Measurements from ENCODE around the gene ARRDC5. TPM values are rescaled to one million over a fixed set of nuclear protein-coding genes. Genes with fewer than 3 reads are reported as not detected.

The ARRDC5 gene
- total RNA-seq, 1 experiment from 2014 or later = not detected

DNA sequence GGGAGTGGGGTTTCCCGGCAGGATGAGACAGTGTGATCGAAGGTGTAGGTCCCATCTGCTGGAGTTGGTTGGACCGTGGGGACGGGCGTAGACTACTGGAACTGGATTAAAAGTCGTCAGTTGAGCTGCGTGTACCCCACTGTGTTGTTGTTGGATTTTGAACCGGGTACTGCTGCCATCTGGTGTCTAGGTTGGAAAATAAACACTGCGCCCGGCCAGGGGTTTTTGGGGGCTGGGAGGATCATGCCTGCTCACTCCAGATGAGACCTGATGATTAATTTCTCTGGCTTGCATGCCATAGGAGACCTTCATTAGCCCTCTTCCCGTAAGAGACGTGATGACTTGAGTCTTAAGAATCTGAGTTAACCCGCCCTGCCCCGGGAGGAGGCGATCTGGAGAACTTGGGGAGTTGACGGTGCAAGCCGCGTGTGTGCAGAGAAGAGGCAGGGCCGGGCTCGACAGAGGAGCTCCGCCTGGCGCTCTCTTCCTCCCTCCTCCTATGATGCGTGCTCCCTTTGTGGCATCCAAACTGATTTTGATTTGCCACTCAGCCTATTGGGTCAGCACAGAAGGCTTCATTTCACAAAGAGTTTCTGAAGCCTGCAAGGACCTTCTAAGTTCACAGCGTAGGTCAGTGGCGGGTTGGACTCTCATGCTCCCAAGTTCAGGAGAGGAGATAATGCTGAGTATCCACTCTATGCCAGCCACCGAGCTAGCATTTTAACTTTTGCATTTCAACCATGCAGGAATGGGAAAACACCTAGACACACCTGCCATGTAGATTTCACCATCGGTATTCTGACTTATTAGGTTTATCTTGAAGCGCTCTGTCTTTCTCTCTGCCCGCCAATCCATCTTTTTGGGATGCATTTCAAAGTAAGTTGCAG lies 9.3 kb upstream of the ARRDC5 start:
- Histone ChIP-seq H3K9me2 (ENCODE audit: insufficient read depth) (no peaks in the 10 kb centered on the region), H3K4me1 (replicated peaks; ENCODE audit: insufficient read depth) (peaks cover 49% of the 10 kb centered on the region), H3K27ac (peak overlapping the region; percentile 84), H3K79me2 (ENCODE audit: low read depth) (peaks cover 52% of the 10 kb centered on the region), H3K36me3 (ENCODE audit: low read depth) (0 out of 2 replicates have a peak, but pooled peaks cover 3% of the 10 kb centered on the region), H3K27me3 (ENCODE audit: insufficient read depth, low read depth) (no peaks in the 10 kb centered on the region), H4K20me1 (ENCODE audit: insufficient read depth) (no peaks in the 10 kb centered on the region), H3F3A (ENCODE audit: insufficient read depth, low read depth) (peaks cover 47% of the 10 kb centered on the region), H2AFZ (peak overlapping the region; percentile 66; the same call in 1 of the 2 replicates), H3K4me3 (peak overlapping the region; percentile 55; the same call in 1 of the 2 replicates), H3K9me3 (ENCODE audit: insufficient read depth, low read depth) (no peaks in the 10 kb centered on the region), H3K4me2 (peak overlapping the region; percentile 89)
- ChIA-PET CTCF (interaction anchor here (0.5 to 2.0 kb wide), 11 partner anchors 16 to 130 kb away, joined by 3 to 27 read pairs (median 6); partner anchors contain the start of gene PLIN3), POLR2A (ENCODE audit: unreplicated experiment) (no interaction called here)
- TF ChIP-seq EZH2 (IDR thresholded peaks at IDR 0.05; ENCODE audit: low read depth) (no peak), CTCF (conservative IDR thresholded peaks at IDR 0.05) (peak; percentile 70)
- intact Hi-C loops (cut with micrococcal nuclease; ENCODE audit: unreplicated experiment) = loop anchor here (1.0 to 10.0 kb wide), 5 partner anchors 40 to 197 kb away; no protein-coding TSS in a partner anchor
- DNase-seq = peak; percentile 90 to 97
- no TSS peak for BruUV-seq (replicated peaks)

- Histone ChIP-seq H4K20me1 (ENCODE audit: insufficient read depth) (no peaks in the 10 kb centered on the region), H3K79me2 (ENCODE audit: low read depth) (peaks cover 45% of the 10 kb centered on the region), H3K9me3 (ENCODE audit: insufficient read depth, low read depth) (no peaks in the 10 kb centered on the region), H3K4me3 (peak overlapping the region; percentile 55; the same call in 1 of the 2 replicates), H3K27me3 (ENCODE audit: insufficient read depth, low read depth) (no peaks in the 10 kb centered on the region), H2AFZ (peak overlapping the region; percentile 66; the same call in 1 of the 2 replicates), H3K4me1 (replicated peaks; ENCODE audit: insufficient read depth) (peaks cover 49% of the 10 kb centered on the region), H3K4me2 (peak overlapping the region; percentile 89), H3K36me3 (ENCODE audit: low read depth) (0 out of 2 replicates have a peak, but pooled peaks cover 3% of the 10 kb centered on the region), H3F3A (ENCODE audit: insufficient read depth, low read depth) (peaks cover 47% of the 10 kb centered on the region), H3K9me2 (ENCODE audit: insufficient read depth) (no peaks in the 10 kb centered on the region), H3K27ac (peak overlapping the region; percentile 84)
- CTCF ChIA-PET = interaction anchor here (0.7 to 2.0 kb wide), 5 partner anchors 39 to 102 kb away, joined by 3 to 27 read pairs (median 9); no protein-coding TSS in a partner anchor
- POLR2A ChIA-PET (ENCODE audit: unreplicated experiment) = interaction anchor here (0.5 to 0.6 kb wide), 2 partner anchors 47 to 77 kb away, joined by 5 read pairs; no protein-coding TSS in a partner anchor
- TF ChIP-seq EZH2 (IDR thresholded peaks at IDR 0.05; ENCODE audit: low read depth) (no peak), CTCF (conservative IDR thresholded peaks at IDR 0.05) (no peak)
- intact Hi-C loops (cut with micrococcal nuclease; ENCODE audit: unreplicated experiment) = loop anchor here (1.0 to 10.0 kb wide), 4 partner anchors 39 to 197 kb away; no protein-coding TSS in a partner anchor
- BruUV-seq (replicated peaks) = TSS peak; percentile 35
- no peak for DNase-seq
These were observed 8.6 kb upstream of the ARRDC5 start for GRCh38 chr19:4911314-4911713.

DNA sequence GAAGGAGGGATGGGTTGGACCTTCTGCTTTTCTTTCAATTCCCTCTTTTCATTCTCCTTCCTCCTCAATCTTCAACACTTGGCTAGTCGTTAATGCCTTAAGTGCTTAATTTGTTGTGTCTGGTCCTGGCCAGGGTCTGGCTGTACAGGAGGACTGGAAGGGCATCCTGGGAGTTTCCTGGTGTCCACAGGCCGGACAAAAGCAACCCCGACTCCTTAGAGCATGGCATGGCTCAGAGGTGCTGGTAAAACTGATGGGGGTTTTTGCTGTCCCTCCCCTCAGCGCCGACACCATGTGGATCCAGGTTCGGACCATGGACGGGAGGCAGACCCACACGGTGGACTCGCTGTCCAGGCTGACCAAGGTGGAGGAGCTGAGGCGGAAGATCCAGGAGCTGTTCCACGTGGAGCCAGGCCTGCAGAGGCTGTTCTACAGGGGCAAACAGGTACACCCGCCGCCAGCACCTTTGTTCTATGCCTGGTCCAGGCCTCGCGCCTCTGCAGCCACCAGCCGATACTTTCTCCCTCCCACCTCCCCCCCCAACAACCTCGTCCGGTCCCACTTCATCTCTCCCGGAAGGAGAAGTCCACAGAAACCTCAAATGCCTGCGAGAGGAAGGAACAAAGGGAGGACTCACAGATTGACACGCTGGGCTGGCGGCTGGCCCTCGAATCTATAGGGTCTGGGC lies 8.0 kb upstream of the ARRDC5 start:
- POLR2A ChIA-PET (ENCODE audit: unreplicated experiment) = interaction anchor here (0.5 to 0.6 kb wide), 2 partner anchors 48 to 78 kb away, joined by 5 read pairs; no protein-coding TSS in a partner anchor
- H2AFZ ChIP-seq = peak overlapping the region; percentile 66
- CTCF ChIA-PET = interaction anchor here (0.7 to 2.0 kb wide), 4 partner anchors 38 to 101 kb away, joined by 3 to 27 read pairs (median 12); no protein-coding TSS in a partner anchor
- no peaks in the 10 kb centered on the region for H3K27me3 ChIP-seq (ENCODE audit: insufficient read depth, low read depth)
- H3K4me1 ChIP-seq (replicated peaks; ENCODE audit: insufficient read depth) = peaks cover 45% of the 10 kb centered on the region
- 0 out of 2 replicates have a peak, but pooled peaks cover 3% of the 10 kb centered on the region for H3K36me3 ChIP-seq (ENCODE audit: low read depth)
- H4K20me1 ChIP-seq (ENCODE audit: insufficient read depth) = no peaks in the 10 kb centered on the region
- H3K79me2 ChIP-seq (ENCODE audit: low read depth) = peaks cover 39% of the 10 kb centered on the region
- no peaks in the 10 kb centered on the region for H3K9me2 ChIP-seq (ENCODE audit: insufficient read depth)
- H3K27ac ChIP-seq = peak overlapping the region; percentile 84
- no peak for TF ChIP-seq CTCF (conservative IDR thresholded peaks at IDR 0.05)
- no peak for TF ChIP-seq EZH2 (IDR thresholded peaks at IDR 0.05; ENCODE audit: low read depth)
- TSS peak; percentile 35 for BruUV-seq (replicated peaks)
- peak overlapping the region; percentile 55 for H3K4me3 ChIP-seq
- H3K4me2 ChIP-seq = peak overlapping the region; percentile 89
- peak; percentile 25 to 37 for DNase-seq
- intact Hi-C loops (cut with micrococcal nuclease; ENCODE audit: unreplicated experiment) = loop anchor here (1.0 to 10.0 kb wide), 4 partner anchors 38 to 196 kb away; no protein-coding TSS in a partner anchor
- peaks cover 44% of the 10 kb centered on the region for H3F3A ChIP-seq (ENCODE audit: insufficient read depth, low read depth)
- H3K9me3 ChIP-seq (ENCODE audit: insufficient read depth, low read depth) = no peaks in the 10 kb centered on the region
